Measurements from ENCODE around the gene GRAMD2A.

Gene GRAMD2A

GRCh38 chr15:72220687-72221086 is 23.1 kb upstream of the GRAMD2A start:
- no peaks in the 10 kb centered on the region for H3K9me3 ChIP-seq (ENCODE audit: control insufficient read depth in 1 of 2, low read length in 2 of 2)
- H3K4me1 ChIP-seq (ENCODE audit: control insufficient read depth in 1 of 2, insufficient read depth in 2 of 2, low read length in 2 of 2), result peaks cover 19 to 23% of the 10 kb centered on the region in 2 donors
- H3K9ac ChIP-seq (ENCODE audit: low read depth in 1 of 2, low read length in 2 of 2), result no peak overlapping the region
- no peak overlapping the region for H3K4me3 ChIP-seq (ENCODE audit: low read depth in 1 of 2, low read length in 2 of 2)
- H3K27me3 ChIP-seq (ENCODE audit: control insufficient read depth in 1 of 2, insufficient read depth in 2 of 2, low read length in 2 of 2), result no peaks in the 10 kb centered on the region
- H3K36me3 ChIP-seq (ENCODE audit: control insufficient read depth in 1 of 2, insufficient read depth in 2 of 2, low read length in 2 of 2), result peaks cover 19 to 67% of the 10 kb centered on the region in 2 donors
- H3K27ac ChIP-seq (ENCODE audit: low read depth, low read length), result no peak overlapping the region

DNA sequence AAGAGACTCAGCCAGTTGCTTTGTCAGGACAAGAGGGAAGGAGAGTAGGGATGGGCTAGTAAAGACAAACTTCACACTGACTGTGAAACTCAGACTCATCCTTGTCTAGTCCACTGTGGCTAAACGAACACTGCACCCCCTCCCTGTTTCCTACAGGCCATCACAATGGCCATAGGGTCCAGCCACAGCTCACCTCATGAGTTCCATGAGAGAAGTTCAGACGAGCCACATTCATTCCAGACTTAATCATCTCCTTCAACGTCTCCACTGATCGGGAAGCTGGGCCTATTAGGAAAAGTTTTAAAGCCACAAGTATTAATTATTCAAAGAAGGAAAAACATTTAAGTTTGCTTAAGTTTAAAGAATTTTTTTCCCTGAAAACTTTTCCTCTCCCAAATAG is 19.6 kb upstream of the GRAMD2A start:
- H3K9ac ChIP-seq (ENCODE audit: low read depth in 1 of 2, low read length in 2 of 2), result no peak overlapping the region
- no peaks in the 10 kb centered on the region for H3K9me3 ChIP-seq (ENCODE audit: control insufficient read depth in 1 of 2, low read length in 2 of 2)
- no peak overlapping the region for H3K27ac ChIP-seq (ENCODE audit: low read depth, low read length)
- no peak overlapping the region for H3K4me3 ChIP-seq (ENCODE audit: low read depth in 1 of 2, low read length in 2 of 2)
- no peaks in the 10 kb centered on the region for H3K27me3 ChIP-seq (ENCODE audit: control insufficient read depth in 1 of 2, insufficient read depth in 2 of 2, low read length in 2 of 2)
- H3K36me3 ChIP-seq (ENCODE audit: control insufficient read depth in 1 of 2, insufficient read depth in 2 of 2, low read length in 2 of 2), result peaks cover 27 to 74% of the 10 kb centered on the region in 2 donors
- H3K4me1 ChIP-seq (ENCODE audit: control insufficient read depth in 1 of 2, insufficient read depth in 2 of 2, low read length in 2 of 2), result peaks cover 15 to 21% of the 10 kb centered on the region in 2 donors

- Histone ChIP-seq H3K4me3 (ENCODE audit: low read depth in 1 of 2, low read length in 2 of 2) (no peak overlapping the region), H3K9me3 (ENCODE audit: control insufficient read depth in 1 of 2, low read length in 2 of 2) (no peaks in the 10 kb centered on the region), H3K9ac (ENCODE audit: low read depth in 1 of 2, low read length in 2 of 2) (no peak overlapping the region), H3K27ac (ENCODE audit: low read depth, low read length) (no peak overlapping the region), H3K36me3 (ENCODE audit: control insufficient read depth in 1 of 2, insufficient read depth in 2 of 2, low read length in 2 of 2) (peaks cover 31 to 80% of the 10 kb centered on the region in 2 donors), H3K27me3 (ENCODE audit: control insufficient read depth in 1 of 2, insufficient read depth in 2 of 2, low read length in 2 of 2) (no peaks in the 10 kb centered on the region), H3K4me1 (ENCODE audit: control insufficient read depth in 1 of 2, insufficient read depth in 2 of 2, low read length in 2 of 2) (peaks cover 13 to 22% of the 10 kb centered on the region in 2 donors)
Observed at GRCh38 chr15:72216079-72216478, 18.5 kb upstream of the GRAMD2A start.

- peaks cover 4 to 10% of the 10 kb centered on the region in 2 donors for H3K4me1 ChIP-seq (ENCODE audit: control insufficient read depth in 1 of 2, insufficient read depth in 2 of 2, low read length in 2 of 2)
- no peaks in the 10 kb centered on the region for H3K9me3 ChIP-seq (ENCODE audit: control insufficient read depth in 1 of 2, low read length in 2 of 2)
- peaks cover 76 to 93% of the 10 kb centered on the region in 2 donors for H3K36me3 ChIP-seq (ENCODE audit: control insufficient read depth in 1 of 2, insufficient read depth in 2 of 2, low read length in 2 of 2)
- no peak overlapping the region for H3K9ac ChIP-seq (ENCODE audit: low read depth in 1 of 2, low read length in 2 of 2)
- no peak overlapping the region for H3K27ac ChIP-seq (ENCODE audit: low read depth, low read length)
- H3K27me3 ChIP-seq (ENCODE audit: control insufficient read depth in 1 of 2, insufficient read depth in 2 of 2, low read length in 2 of 2), result no peaks in the 10 kb centered on the region
- H3K4me3 ChIP-seq (ENCODE audit: low read depth in 1 of 2, low read length in 2 of 2), result no peak overlapping the region
Observed at GRCh38 chr15:72207558-72208085, 10.0 kb upstream of the GRAMD2A start.

DNA sequence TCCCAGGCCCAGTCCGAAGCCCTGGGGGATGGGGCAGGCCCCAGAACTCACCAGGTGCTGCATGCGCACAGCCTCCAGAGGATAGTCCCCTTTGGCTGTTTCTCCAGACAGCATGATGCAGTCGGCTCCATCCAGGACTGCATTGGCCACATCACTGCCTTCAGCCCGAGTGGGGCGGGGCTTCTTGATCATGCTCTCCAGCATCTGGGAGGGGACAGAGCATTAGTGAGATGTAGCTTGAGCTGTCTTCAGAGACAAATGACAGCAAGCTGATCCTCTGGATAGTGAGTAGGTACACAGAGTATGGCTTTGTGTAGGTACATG is 9.1 kb upstream of the GRAMD2A start:
- no peak overlapping the region for H3K4me3 ChIP-seq (ENCODE audit: low read depth in 1 of 2, low read length in 2 of 2)
- H3K9ac ChIP-seq (ENCODE audit: low read depth in 1 of 2, low read length in 2 of 2), result no peak overlapping the region
- peaks cover 1 to 10% of the 10 kb centered on the region in 2 donors for H3K4me1 ChIP-seq (ENCODE audit: control insufficient read depth in 1 of 2, insufficient read depth in 2 of 2, low read length in 2 of 2)
- H3K9me3 ChIP-seq (ENCODE audit: control insufficient read depth in 1 of 2, low read length in 2 of 2), result no peaks in the 10 kb centered on the region
- H3K27me3 ChIP-seq (ENCODE audit: control insufficient read depth in 1 of 2, insufficient read depth in 2 of 2, low read length in 2 of 2), result no peaks in the 10 kb centered on the region
- no peak overlapping the region for H3K27ac ChIP-seq (ENCODE audit: low read depth, low read length)
- H3K36me3 ChIP-seq (ENCODE audit: control insufficient read depth in 1 of 2, insufficient read depth in 2 of 2, low read length in 2 of 2), result peaks cover 81 to 97% of the 10 kb centered on the region in 2 donors

- H3K27ac ChIP-seq (ENCODE audit: low read depth, low read length), result no peak overlapping the region
- no peak overlapping the region for H3K4me3 ChIP-seq (ENCODE audit: low read depth in 1 of 2, low read length in 2 of 2)
- no peak overlapping the region for H3K9ac ChIP-seq (ENCODE audit: low read depth in 1 of 2, low read length in 2 of 2)
- no peaks in the 10 kb centered on the region for H3K9me3 ChIP-seq (ENCODE audit: control insufficient read depth in 1 of 2, low read length in 2 of 2)
- H3K36me3 ChIP-seq (ENCODE audit: control insufficient read depth in 1 of 2, insufficient read depth in 2 of 2, low read length in 2 of 2), result peaks cover 86 to 97% of the 10 kb centered on the region in 2 donors
- no peaks in the 10 kb centered on the region for H3K27me3 ChIP-seq (ENCODE audit: control insufficient read depth in 1 of 2, insufficient read depth in 2 of 2, low read length in 2 of 2)
- H3K4me1 ChIP-seq (ENCODE audit: control insufficient read depth in 1 of 2, insufficient read depth in 2 of 2, low read length in 2 of 2), result peaks cover 5 to 10% of the 10 kb centered on the region in 2 donors
Observed at GRCh38 chr15:72205896-72206676, 8.5 kb upstream of the GRAMD2A start.

GRCh38 chr15:72205273-72205672 is 7.7 kb upstream of the GRAMD2A start:
- Histone ChIP-seq H3K27me3 (ENCODE audit: control insufficient read depth in 1 of 2, insufficient read depth in 2 of 2, low read length in 2 of 2) (no peaks in the 10 kb centered on the region), H3K36me3 (ENCODE audit: control insufficient read depth in 1 of 2, insufficient read depth in 2 of 2, low read length in 2 of 2) (peaks cover 84 to 98% of the 10 kb centered on the region in 2 donors)

GRCh38 chr15:72203507-72203837 is 5.9 kb upstream of the GRAMD2A start:
- no peaks in the 10 kb centered on the region for H3K27me3 ChIP-seq (ENCODE audit: control insufficient read depth in 1 of 2, insufficient read depth in 2 of 2, low read length in 2 of 2)
- no peak overlapping the region for H3K27ac ChIP-seq (ENCODE audit: low read depth, low read length)
- no peak overlapping the region for H3K4me3 ChIP-seq (ENCODE audit: low read depth in 1 of 2, low read length in 2 of 2)
- no peaks in the 10 kb centered on the region for H3K9me3 ChIP-seq (ENCODE audit: control insufficient read depth in 1 of 2, low read length in 2 of 2)
- no peak overlapping the region for H3K9ac ChIP-seq (ENCODE audit: low read depth in 1 of 2, low read length in 2 of 2)
- peaks cover 72 to 95% of the 10 kb centered on the region in 2 donors for H3K36me3 ChIP-seq (ENCODE audit: control insufficient read depth in 1 of 2, insufficient read depth in 2 of 2, low read length in 2 of 2)
- peaks cover 21 to 29% of the 10 kb centered on the region in 2 donors for H3K4me1 ChIP-seq (ENCODE audit: control insufficient read depth in 1 of 2, insufficient read depth in 2 of 2, low read length in 2 of 2)

More at GRCh38 chr15:72205273-72205672, 7.7 kb upstream of the GRAMD2A start:
- Histone ChIP-seq H3K27ac (ENCODE audit: low read depth, low read length) (no peak overlapping the region), H3K9ac (ENCODE audit: low read depth in 1 of 2, low read length in 2 of 2) (no peak overlapping the region), H3K4me1 (ENCODE audit: control insufficient read depth in 1 of 2, insufficient read depth in 2 of 2, low read length in 2 of 2) (peaks cover 12 to 16% of the 10 kb centered on the region in 2 donors), H3K4me3 (ENCODE audit: low read depth in 1 of 2, low read length in 2 of 2) (no peak overlapping the region), H3K9me3 (ENCODE audit: control insufficient read depth in 1 of 2, low read length in 2 of 2) (no peaks in the 10 kb centered on the region)

DNA sequence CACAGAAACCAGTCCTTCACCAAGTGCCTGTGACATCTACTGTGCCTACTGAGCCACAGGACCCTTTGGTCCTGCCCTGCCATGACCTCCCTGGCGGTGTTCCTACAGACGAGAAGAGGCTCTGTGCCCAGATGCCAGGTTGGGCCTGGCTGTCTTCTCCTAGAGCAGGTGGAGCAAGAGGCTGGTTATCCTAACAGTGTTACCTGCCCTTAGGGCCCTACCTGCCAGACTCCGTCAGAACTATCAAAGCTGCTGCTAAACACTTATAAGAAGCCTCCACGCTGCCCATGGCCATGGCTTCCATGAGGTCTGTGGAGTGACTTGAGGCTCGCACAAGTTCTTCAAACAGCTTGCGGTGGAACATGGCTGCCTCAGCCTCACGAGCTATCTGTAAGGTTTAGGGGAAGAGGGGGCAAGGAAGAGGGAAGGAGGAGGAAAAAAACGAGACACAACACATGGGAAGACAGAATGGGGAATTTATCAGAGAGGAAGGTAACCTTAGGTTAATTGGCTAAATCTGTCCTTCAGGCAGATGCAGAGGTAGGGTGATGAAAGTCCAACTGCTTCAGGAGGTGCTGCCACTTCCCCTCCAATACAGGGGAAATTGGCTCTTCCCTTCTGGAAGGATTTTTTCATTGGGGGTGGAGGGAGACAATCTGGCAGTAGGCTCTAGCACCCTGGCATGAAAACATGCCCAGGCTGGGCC is 5.4 kb upstream of the GRAMD2A start:
- peaks cover 21 to 29% of the 10 kb centered on the region in 2 donors for H3K4me1 ChIP-seq (ENCODE audit: control insufficient read depth in 1 of 2, insufficient read depth in 2 of 2, low read length in 2 of 2)
- no peak overlapping the region for H3K4me3 ChIP-seq (ENCODE audit: low read depth in 1 of 2, low read length in 2 of 2)
- H3K9me3 ChIP-seq (ENCODE audit: control insufficient read depth in 1 of 2, low read length in 2 of 2), result no peaks in the 10 kb centered on the region
- no peak overlapping the region for H3K27ac ChIP-seq (ENCODE audit: low read depth, low read length)
- H3K27me3 ChIP-seq (ENCODE audit: control insufficient read depth in 1 of 2, insufficient read depth in 2 of 2, low read length in 2 of 2), result no peaks in the 10 kb centered on the region
- peaks cover 68 to 89% of the 10 kb centered on the region in 2 donors for H3K36me3 ChIP-seq (ENCODE audit: control insufficient read depth in 1 of 2, insufficient read depth in 2 of 2, low read length in 2 of 2)
- no peak overlapping the region for H3K9ac ChIP-seq (ENCODE audit: low read depth in 1 of 2, low read length in 2 of 2)

- Histone ChIP-seq H3K27ac (ENCODE audit: low read depth, low read length) (no peak overlapping the region), H3K4me3 (ENCODE audit: low read depth in 1 of 2, low read length in 2 of 2) (no peak overlapping the region), H3K9ac (ENCODE audit: low read depth in 1 of 2, low read length in 2 of 2) (no peak overlapping the region), H3K4me1 (ENCODE audit: control insufficient read depth in 1 of 2, insufficient read depth in 2 of 2, low read length in 2 of 2) (peaks cover 21 to 29% of the 10 kb centered on the region in 2 donors), H3K9me3 (ENCODE audit: control insufficient read depth in 1 of 2, low read length in 2 of 2) (no peaks in the 10 kb centered on the region), H3K36me3 (ENCODE audit: control insufficient read depth in 1 of 2, insufficient read depth in 2 of 2, low read length in 2 of 2) (peaks cover 61 to 83% of the 10 kb centered on the region in 2 donors), H3K27me3 (ENCODE audit: control insufficient read depth in 1 of 2, insufficient read depth in 2 of 2, low read length in 2 of 2) (no peaks in the 10 kb centered on the region)
Observed at GRCh38 chr15:72202302-72202701, 4.7 kb upstream of the GRAMD2A start.

Measured in duodenal mucosa (tissue), 2 donors.